DOHH2 (cell line): ENCODE measurements around the gene TLE2.

ENCODE experiments used
- H3F3A ChIP-seq: fragments of 200-600 bp; sonication (generic), shearing (Covaris generic); 2 replicates; pipeline ENCODE4 v1.6.0; 2016; ENCODE audit warnings: antibody characterized with exemption, mild to moderate bottlenecking; ENCODE audit not compliant: control insufficient read depth, insufficient read depth
- H3K27ac ChIP-seq: fragments of 200-600 bp; sonication (generic); 2 replicates; pipeline ENCODE4 v1.5.1; 2014; ENCODE audit warnings: low read depth, mild to moderate bottlenecking, low read length, moderate library complexity
- H3K27me3 ChIP-seq: fragments of 200-600 bp; sonication (generic); 2 replicates; pipeline ENCODE4 v1.6.1; 2014; ENCODE audit warnings: mild to moderate bottlenecking, low read length, mixed read lengths; ENCODE audit not compliant: control insufficient read depth
- H3K36me3 ChIP-seq: fragments of 200-600 bp; sonication (generic); 2 replicates; pipeline ENCODE4 v1.6.1; 2014; ENCODE audit warnings: mild to moderate bottlenecking, low read length, moderate library complexity, mixed read lengths; ENCODE audit not compliant: control insufficient read depth
- H3K4me1 ChIP-seq: fragments of 200-600 bp; sonication (generic); 2 replicates; pipeline ENCODE4 v1.6.1; 2014; ENCODE audit warnings: mild to moderate bottlenecking, low read length, mixed read lengths; ENCODE audit not compliant: control insufficient read depth
- H3K4me2 ChIP-seq: fragments of 200-600 bp; sonication (generic); 2 replicates; pipeline ENCODE4 v1.6.0; 2014; ENCODE audit warnings: mild to moderate bottlenecking, low read length, moderate library complexity
- H3K4me3 ChIP-seq: fragments of 200-600 bp; sonication (generic); 2 replicates; pipeline ENCODE4 v1.5.1; 2014; ENCODE audit warnings: mild to moderate bottlenecking, low read length, mixed read lengths
- H3K79me2 ChIP-seq: fragments of 200-600 bp; sonication (generic); 2 replicates; pipeline ENCODE4 v1.6.1; 2014; ENCODE audit warnings: mild to moderate bottlenecking, low read length, mixed read lengths; ENCODE audit not compliant: control insufficient read depth
- H3K9me2 ChIP-seq: fragments of 200-600 bp; sonication (generic); replicated peaks from 2 replicates; pipeline ENCODE4 v1.6.1; 2014; ENCODE audit warnings: mild to moderate bottlenecking, low read length, mixed read lengths; ENCODE audit not compliant: control insufficient read depth
- H3K9me3 ChIP-seq: fragments of 200-600 bp; sonication (generic); 2 replicates; pipeline ENCODE4 v1.6.1; 2014; ENCODE audit warnings: antibody characterized with exemption, low read length, mixed read lengths; ENCODE audit not compliant: control insufficient read depth, insufficient read depth
- H4K20me1 ChIP-seq: fragments of 200-600 bp; sonication (generic); 2 replicates; pipeline ENCODE4 v1.6.0; 2014; ENCODE audit warnings: low read depth, mild to moderate bottlenecking, antibody characterized with exemption, low read length, moderate library complexity; ENCODE audit not compliant: control insufficient read depth, insufficient read depth
- EZH2phosphoT487 ChIP-seq: fragments of 200-600 bp; sonication (generic); IDR thresholded peaks from 2 replicates; pipeline ENCODE4 v1.6.1; 2017; ENCODE audit warnings: borderline replicate concordance, mild to moderate bottlenecking, antibody characterized with exemption, low read length, moderate library complexity, mixed read lengths
- TF ChIP-seq, protein P1 (sequence below): fragments of 200-600 bp; sonication (generic); IDR thresholded peaks from one replicate; pipeline ENCODE4 v1.5.1; 2014; ENCODE audit warnings: antibody characterized with exemption, mild to moderate bottlenecking, low read depth, low read length; ENCODE audit not compliant: poor library complexity, severe bottlenecking

TLE2 gene

DNA sequence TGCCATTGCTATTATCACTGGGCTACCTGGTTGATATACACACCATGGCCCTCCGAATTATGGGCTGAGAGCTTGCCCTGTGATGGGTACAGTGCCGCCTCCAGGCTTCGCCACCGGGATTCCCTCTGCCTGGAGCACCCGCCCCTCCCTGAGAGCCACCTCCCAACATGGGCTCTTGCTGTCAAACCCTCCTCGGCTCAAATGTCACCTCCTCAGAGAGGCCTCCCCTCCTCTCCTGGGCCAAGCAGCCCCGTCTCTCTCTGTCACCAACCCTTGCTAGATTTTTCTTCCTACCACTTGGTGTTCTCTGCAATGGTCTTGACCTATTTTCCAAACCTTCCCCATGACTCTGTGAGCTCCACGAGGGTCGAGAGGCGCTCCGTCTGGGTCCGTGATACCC, 12.2 kb upstream of the TLE2 start:
- H3K9me3 ChIP-seq: no peaks in the 10 kb centered on the region
- H3K27me3 ChIP-seq: 0 out of 2 replicates have a peak, but pooled peaks cover 4% of the 10 kb centered on the region
- H3K4me2 ChIP-seq: no peak overlapping the region
- H4K20me1 ChIP-seq: no peaks in the 10 kb centered on the region
- H3K79me2 ChIP-seq: no peaks in the 10 kb centered on the region
- H3K4me3 ChIP-seq: no peak overlapping the region
- H3K27ac ChIP-seq: no peak overlapping the region
- H3K4me1 ChIP-seq: peaks cover 23% of the 10 kb centered on the region
- H3K9me2 ChIP-seq: no peaks in the 10 kb centered on the region
- peaks cover 16% of the 10 kb centered on the region; the same call in 1 of the 2 replicates for H3F3A ChIP-seq
- no peaks in the 10 kb centered on the region for H3K36me3 ChIP-seq
- no peak for TF ChIP-seq EZH2phosphoT487
- TF ChIP-seq, protein P1, sequence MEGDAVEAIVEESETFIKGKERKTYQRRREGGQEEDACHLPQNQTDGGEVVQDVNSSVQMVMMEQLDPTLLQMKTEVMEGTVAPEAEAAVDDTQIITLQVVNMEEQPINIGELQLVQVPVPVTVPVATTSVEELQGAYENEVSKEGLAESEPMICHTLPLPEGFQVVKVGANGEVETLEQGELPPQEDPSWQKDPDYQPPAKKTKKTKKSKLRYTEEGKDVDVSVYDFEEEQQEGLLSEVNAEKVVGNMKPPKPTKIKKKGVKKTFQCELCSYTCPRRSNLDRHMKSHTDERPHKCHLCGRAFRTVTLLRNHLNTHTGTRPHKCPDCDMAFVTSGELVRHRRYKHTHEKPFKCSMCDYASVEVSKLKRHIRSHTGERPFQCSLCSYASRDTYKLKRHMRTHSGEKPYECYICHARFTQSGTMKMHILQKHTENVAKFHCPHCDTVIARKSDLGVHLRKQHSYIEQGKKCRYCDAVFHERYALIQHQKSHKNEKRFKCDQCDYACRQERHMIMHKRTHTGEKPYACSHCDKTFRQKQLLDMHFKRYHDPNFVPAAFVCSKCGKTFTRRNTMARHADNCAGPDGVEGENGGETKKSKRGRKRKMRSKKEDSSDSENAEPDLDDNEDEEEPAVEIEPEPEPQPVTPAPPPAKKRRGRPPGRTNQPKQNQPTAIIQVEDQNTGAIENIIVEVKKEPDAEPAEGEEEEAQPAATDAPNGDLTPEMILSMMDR: no peak

DNA sequence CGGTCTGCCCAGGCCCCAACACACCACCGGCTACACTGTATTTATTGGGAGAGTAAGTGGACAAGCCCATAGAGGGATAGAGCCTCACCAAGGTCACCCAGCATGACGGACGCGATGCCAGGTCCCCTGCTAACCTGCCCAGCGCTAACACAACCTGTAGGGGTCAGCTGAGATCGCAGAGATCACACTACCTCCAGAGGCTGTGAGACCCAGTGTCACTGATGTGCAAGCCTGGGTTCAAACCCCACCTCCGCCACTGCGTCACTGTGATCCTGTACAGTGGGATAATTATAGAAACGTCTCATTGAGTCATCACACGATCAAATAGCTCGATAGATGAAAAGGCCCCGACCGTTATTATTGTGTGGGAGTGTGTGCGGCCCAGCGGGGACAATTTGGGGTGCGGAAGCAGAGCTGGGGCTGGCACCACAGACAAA, 10.6 kb upstream of the TLE2 start:
- H3K79me2 ChIP-seq: no peaks in the 10 kb centered on the region
- no peak overlapping the region for H3K4me2 ChIP-seq
- no peaks in the 10 kb centered on the region for H3K36me3 ChIP-seq
- H3K9me3 ChIP-seq: no peaks in the 10 kb centered on the region
- no peak overlapping the region for H3K4me3 ChIP-seq
- no peak overlapping the region for H3K27ac ChIP-seq
- peaks cover 4% of the 10 kb centered on the region for H3K27me3 ChIP-seq
- H3F3A ChIP-seq: peaks cover 13% of the 10 kb centered on the region; the same call in 1 of the 2 replicates
- peaks cover 27% of the 10 kb centered on the region for H3K4me1 ChIP-seq
- no peaks in the 10 kb centered on the region for H4K20me1 ChIP-seq
- TF ChIP-seq, protein P1: no peak
- no peak for TF ChIP-seq EZH2phosphoT487
- H3K9me2 ChIP-seq: no peaks in the 10 kb centered on the region

DNA sequence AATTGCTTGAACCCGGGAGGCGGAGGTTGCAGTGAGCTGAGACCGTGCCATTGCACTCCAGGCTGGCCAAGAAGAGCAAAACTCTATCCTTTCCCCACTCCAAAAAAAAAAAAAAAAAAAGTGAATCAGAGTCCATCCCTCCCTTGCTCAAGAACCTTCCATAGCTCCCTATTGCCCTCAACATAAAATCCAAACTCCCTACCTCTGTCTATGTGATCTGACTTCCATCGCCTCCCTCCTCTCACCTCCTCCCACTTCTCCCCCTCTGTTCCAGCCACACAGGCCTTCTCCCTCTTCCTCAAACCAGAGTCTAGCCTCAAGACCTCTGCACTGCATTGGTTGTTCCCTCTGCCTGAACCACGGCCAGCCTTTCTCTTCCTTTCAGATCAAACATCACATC, 10.0 kb upstream of the TLE2 start:
- Histone ChIP-seq H4K20me1 (no peaks in the 10 kb centered on the region), H3K4me3 (no peak overlapping the region), H3K27me3 (peaks cover 9% of the 10 kb centered on the region), H3K4me2 (no peak overlapping the region), H3K79me2 (no peaks in the 10 kb centered on the region), H3K36me3 (no peaks in the 10 kb centered on the region), H3K9me3 (no peaks in the 10 kb centered on the region), H3K9me2 (no peaks in the 10 kb centered on the region), H3K4me1 (peaks cover 29% of the 10 kb centered on the region), H3F3A (peaks cover 13% of the 10 kb centered on the region; the same call in 1 of the 2 replicates), H3K27ac (no peak overlapping the region)
- TF ChIP-seq, protein P1: no peak
- no peak for TF ChIP-seq EZH2phosphoT487
